Measurements from ENCODE around the gene CHD8.

The CHD8 gene

GRCh38 chr14:21356511-21356910 lies 99.4 kb downstream of the CHD8 start:
- DNase-seq = no peak

- no peak for DNase-seq
Observed at GRCh38 chr14:21352587-21352986, 103.3 kb downstream of the CHD8 start.

GRCh38 chr14:21350539-21350938 lies 105.4 kb downstream of the CHD8 start:
- DNase-seq = no peak

- DNase-seq = no peak
Observed at GRCh38 chr14:21347201-21347600, 108.7 kb downstream of the CHD8 start.

- DNase-seq = no peak
Observed at GRCh38 chr14:21346532-21347135, 109.3 kb downstream of the CHD8 start.

GRCh38 chr14:21343035-21343794 lies 112.7 kb downstream of the CHD8 start:
- DNase-seq = no peak
